HCT116 (cell line): ENCODE data around the gene CLIP2. TPM values are rescaled to one million over a fixed set of nuclear protein-coding genes. Genes with fewer than 3 reads are reported as not detected.

Experiments
- ATAC-seq: fragments of 200-7000 bp; cut with Tn5 transposase; 2 replicates; pipeline ENCODE4 v1.9.1; 2020; ENCODE audit warnings: mild to moderate bottlenecking, moderate library complexity
- BruUV-seq: library from RNA; stranded (reverse); fragments of 400-500 nt; replicated peaks from 2 replicates; lab custom pipeline; 2021; lab: Mats Ljungman, UMichigan
- CTCF ChIA-PET: fragments of 300-600 bp; sonication (Branson Sonifier 250); formaldehyde crosslinking; loops from one replicate; lab custom pipeline; 2021; ENCODE audit warnings: antibody characterized with exemption; lab: Charles Lee
- POLR2A ChIA-PET: fragments of 300-600, 350-600 bp; sonication (Branson Sonifier 250); formaldehyde crosslinking; loops from one replicate; lab custom pipeline; 2021; ENCODE audit warnings: antibody characterized with exemption; lab: Charles Lee
- RAD21 ChIA-PET, 2 experiments: fragments of 300-600 bp; sonication (Branson Sonifier 250); formaldehyde crosslinking; loops; one replicate each; lab custom pipeline; 2023; ENCODE audit warnings: low total read pairs in 2 of 2; ENCODE audit not compliant: uncharacterized antibody in 2 of 2, unreplicated experiment in 2 of 2, low non-redundant PET in 1 of 2; lab: Charles Lee
- DNase-seq: peaks from one replicate; pipeline ENCODE4 v3.0.0-alpha.2; 2010; ENCODE audit warnings: low read depth, low spot score
- H2AFZ ChIP-seq: fragments of 200-600 bp; shearing (Covaris generic), sonication (generic); 2 replicates; pipeline ENCODE4 v1.6.1; 2017; ENCODE audit warnings: low read depth, mixed run types, mixed read lengths, antibody characterized with exemption, low read length; ENCODE audit not compliant: poor library complexity, severe bottlenecking
- H3K27ac ChIP-seq: 2 replicates; pipeline ENCODE4 v1.5.1; 2012; ENCODE audit warnings: low read depth, low read length
- H3K27me3 ChIP-seq: fragments of 200-600 bp; sonication (generic); 2 replicates; pipeline ENCODE4 v1.6.1; 2016; ENCODE audit warnings: mixed run types, low read length, mixed read lengths; ENCODE audit not compliant: insufficient read depth
- H3K36me3 ChIP-seq, 2 experiments: fragments of 200-500 bp in 1 of 2; fragments of 200-600 bp in 1 of 2; sonication (Bioruptor generic) in 1 of 2; sonication (generic) in 1 of 2; 2 replicates each; pipeline versions ENCODE4 v1.5.1 to v1.6.1; 2014 to 2016; ENCODE audit warnings: low read length in 2 of 2, inconsistent platforms in 1 of 2, mixed read lengths in 1 of 2, mixed run types in 1 of 2; ENCODE audit not compliant: insufficient read depth in 2 of 2, control insufficient read depth in 1 of 2
- H3K4me1 ChIP-seq, 2 experiments: fragments of 200-600 bp in 1 of 2; sonication (generic) in 1 of 2; 2 replicates each; pipeline versions ENCODE4 v1.5.1 to v1.6.1; 2012 to 2017; ENCODE audit warnings: low read length in 2 of 2, inconsistent platforms in 1 of 2, mild to moderate bottlenecking in 1 of 2, mixed read lengths in 1 of 2, mixed run types in 1 of 2, moderate library complexity in 1 of 2; ENCODE audit not compliant: insufficient read depth in 2 of 2, control insufficient read depth in 1 of 2
- H3K4me2 ChIP-seq: fragments of 200-600 bp; sonication (generic); 2 replicates; pipeline ENCODE4 v1.6.1; 2017; ENCODE audit warnings: mixed run types, low read length, mixed read lengths
- H3K4me3 ChIP-seq, 2 experiments: fragments of 200-600 bp in 1 of 2; sonication (generic) in 1 of 2; replicated peaks in 1 of 2; 2 replicates each; pipeline ENCODE4 v1.5.1; 2011 to 2016; ENCODE audit warnings: low read length in 2 of 2, control low read depth in 1 of 2, low read depth in 1 of 2, mild to moderate bottlenecking in 1 of 2, mixed read lengths in 1 of 2, mixed run types in 1 of 2
- H3K79me2 ChIP-seq: fragments of 200-600 bp; sonication (generic); 2 replicates; pipeline ENCODE4 v1.6.1; 2017; ENCODE audit warnings: mild to moderate bottlenecking, mixed run types, low read length, moderate library complexity, mixed read lengths; ENCODE audit not compliant: insufficient read depth
- H3K9ac ChIP-seq: fragments of 200-600 bp; sonication (generic); 2 replicates; pipeline ENCODE4 v1.6.1; 2016; ENCODE audit warnings: low read length, mixed read lengths
- H3K9me2 ChIP-seq: fragments of 200-600 bp; sonication (generic), shearing (Covaris generic); 2 replicates; pipeline ENCODE4 v1.6.1; 2017; ENCODE audit warnings: mixed run types, mild to moderate bottlenecking, moderate library complexity; ENCODE audit not compliant: insufficient read depth
- H3K9me3 ChIP-seq, 2 experiments: fragments of 200-500 bp in 1 of 2; fragments of 200-600 bp in 1 of 2; sonication (Bioruptor generic) in 1 of 2; sonication (generic) in 1 of 2; 2 replicates each; pipeline ENCODE4 v1.6.1; 2014 to 2017; ENCODE audit warnings: low read length in 2 of 2, mixed read lengths in 2 of 2, inconsistent platforms in 1 of 2, low read depth in 1 of 2, mild to moderate bottlenecking in 1 of 2, mixed run types in 1 of 2, moderate library complexity in 1 of 2; ENCODE audit not compliant: control insufficient read depth in 1 of 2, insufficient read depth in 1 of 2
- H4K20me1 ChIP-seq: fragments of 200-600 bp; sonication (generic), shearing (Covaris generic); 2 replicates; pipeline ENCODE4 v1.6.1; 2017; ENCODE audit warnings: mixed run types, mild to moderate bottlenecking, moderate library complexity; ENCODE audit not compliant: insufficient read depth
- ATF3 ChIP-seq: IDR thresholded peaks from 2 replicates; pipeline ENCODE4 v1.6.1; 2012
- CTCF ChIP-seq, 3 experiments: fragments of 200-600 bp in 1 of 3; sonication (generic) in 1 of 3; IDR thresholded peaks in 2 of 3; conservative IDR thresholded peaks in 1 of 3; 2 replicates each; pipeline ENCODE4 v1.5.1; 2012 to 2017; ENCODE audit warnings: low read depth in 2 of 3, low read length in 2 of 3, antibody characterized with exemption in 1 of 3, borderline replicate concordance in 1 of 3, control low read depth in 1 of 3, mild to moderate bottlenecking in 1 of 3, mixed read lengths in 1 of 3, mixed run types in 1 of 3, moderate library complexity in 1 of 3; ENCODE audit not compliant: insufficient read depth in 1 of 3
- EGR1 ChIP-seq: IDR thresholded peaks from 2 replicates; pipeline ENCODE4 v1.6.1; 2012; ENCODE audit warnings: low read depth
- ELF1 ChIP-seq: IDR thresholded peaks from 2 replicates; pipeline ENCODE4 v1.6.1; 2012; ENCODE audit warnings: low read depth, borderline replicate concordance
- EZH2 ChIP-seq: fragments of 200-600 bp; sonication (generic); IDR thresholded peaks from 2 replicates; pipeline ENCODE4 v1.6.1; 2017; ENCODE audit warnings: antibody characterized with exemption, mixed run types
- FOSL1 ChIP-seq: IDR thresholded peaks from 2 replicates; pipeline ENCODE4 v1.6.1; 2012; ENCODE audit warnings: low read depth
- MAX ChIP-seq: IDR thresholded peaks from 2 replicates; pipeline ENCODE4 v1.6.1; 2012
- POLR2AphosphoS5 ChIP-seq: IDR thresholded peaks from 2 replicates; pipeline ENCODE4 v1.6.1; 2011; ENCODE audit warnings: mild to moderate bottlenecking, low read depth, low read length, moderate library complexity
- REST ChIP-seq: IDR thresholded peaks from 2 replicates; pipeline ENCODE4 v1.6.1; 2012; ENCODE audit warnings: low read depth
- SIN3A ChIP-seq: IDR thresholded peaks from 2 replicates; pipeline ENCODE4 v1.6.1; 2012; ENCODE audit warnings: low read depth
- TCF7L2 ChIP-seq: IDR thresholded peaks from 2 replicates; pipeline ENCODE4 v1.7.0; 2011; ENCODE audit warnings: borderline replicate concordance, inconsistent platforms; ENCODE audit not compliant: insufficient read depth, insufficient read length; ENCODE audit errors: extremely low read depth
- intact Hi-C: fragments of 100-400 bp; cut with micrococcal nuclease; formaldehyde crosslinking; loops from 2 replicates; pipeline ENCODE4 v1.10.0; 2022
- total RNA-seq: library from RNA; stranded (reverse); gene quantifications from one replicate; pipeline ENCODE4 v1.2.1, GENCODE V29; 2021; ENCODE audit not compliant: unreplicated experiment

The CLIP2 gene
- total RNA-seq, 1 experiment from 2014 or later = 40.1 TPM

- no peak overlapping the region for H3K4me3 ChIP-seq
- no peaks in the 10 kb centered on the region for H3K9me3 ChIP-seq
- H3K9ac ChIP-seq = peak overlapping the region; percentile 40
- H4K20me1 ChIP-seq = no peaks in the 10 kb centered on the region
- H3K4me2 ChIP-seq = peak overlapping the region; percentile 54
- no peak overlapping the region for H2AFZ ChIP-seq
- H3K27ac ChIP-seq = peak overlapping the region; percentile 36; the same call in 1 of the 2 replicates
- intact Hi-C loops = loop anchor here (10.0 kb wide), 1 partner anchor 122 kb away; no protein-coding TSS in a partner anchor
- no TSS peak for BruUV-seq
- DNase-seq (no peak), ATAC-seq (no peak)
- ChIA-PET POLR2A (no interaction called here), CTCF (no interaction called here), RAD21 (no interaction called here)
- peaks cover 11 to 39% of the 10 kb centered on the region in 2 experiments for H3K4me1 ChIP-seq
- no peaks in the 10 kb centered on the region for H3K79me2 ChIP-seq
- H3K27me3 ChIP-seq = no peaks in the 10 kb centered on the region
- no peaks in the 10 kb centered on the region for H3K9me2 ChIP-seq
- no peaks in the 10 kb centered on the region for H3K36me3 ChIP-seq
- TF ChIP-seq ELF1 = no peak
- no peak for TF ChIP-seq FOSL1
- TF ChIP-seq EGR1 = peak; percentile 49; the same call in 1 of the 2 replicates
- TF ChIP-seq MAX = no peak
Measured at GRCh38 chr7:74272305-74273038, 16.7 kb upstream of the CLIP2 start.

GRCh38 chr7:74275401-74275881 lies 13.8 kb upstream of the CLIP2 start:
- intact Hi-C loops = loop anchor here (10.0 kb wide), 1 partner anchor 119 kb away; no protein-coding TSS in a partner anchor
- Histone ChIP-seq H3K9ac (no peak overlapping the region), H4K20me1 (no peaks in the 10 kb centered on the region), H2AFZ (no peak overlapping the region), H3K79me2 (no peaks in the 10 kb centered on the region), H3K27me3 (no peaks in the 10 kb centered on the region), H3K36me3 (no peaks in the 10 kb centered on the region), H3K9me2 (no peaks in the 10 kb centered on the region), H3K4me3 (no peak overlapping the region), H3K27ac (no peak overlapping the region), H3K9me3 (no peaks in the 10 kb centered on the region), H3K4me1 (peaks cover 27 to 59% of the 10 kb centered on the region in 2 experiments), H3K4me2 (no peak overlapping the region)
- DNase-seq (no peak), ATAC-seq (peak; percentile 61)
- ChIA-PET POLR2A (interaction anchor here (0.7 kb wide), 1 partner anchor 19 kb away, joined by 3 read pairs; no protein-coding TSS in a partner anchor), CTCF (interaction anchor here (0.5 to 3.0 kb wide), 12 partner anchors 10 to 126 kb away, joined by 3 to 24 read pairs (median 6); partner anchors contain the start of gene CLIP2), RAD21 (interaction anchor here (0.5 to 1.7 kb wide), 3 partner anchors 66 to 126 kb away, joined by 3 to 4 read pairs (median 3); partner anchors contain the start of gene LAT2 (in 1 of the 2))
- BruUV-seq = no TSS peak
- no peak for TF ChIP-seq SIN3A
- no peak for TF ChIP-seq TCF7L2
- no peak for TF ChIP-seq ATF3
- TF ChIP-seq REST = no peak
- TF ChIP-seq EZH2 = no peak
- TF ChIP-seq POLR2AphosphoS5 = no peak
- peak; percentile 30; the same call in 1 of the 2 replicates for TF ChIP-seq MAX
- TF ChIP-seq CTCF (IDR thresholded peaks at IDR 0.05 in 2 of 3, conservative IDR thresholded peaks at IDR 0.05 in 1 of 3; ENCODE audit: borderline replicate concordance in 1 of 3, insufficient read depth in 1 of 3, low read depth in 2 of 3, low read length in 2 of 3) = peak; percentile 46 to 91 (median 78); a peak in 5 of 6 replicates
